Astrocyte (in vitro differentiated cells and primary cell): ENCODE data around the gene WDR43. TPM values are rescaled to one million over a fixed set of nuclear protein-coding genes. Genes with fewer than 3 reads are reported as not detected.

ENCODE experiments used
- DNase-seq: peaks from one replicate; pipeline ENCODE4 v3.0.0-alpha.2; 2010; ENCODE audit warnings: low read depth
- FAIRE-seq: peaks from 2 replicates; lab custom pipeline; 2011; peaks lifted over from hg19 to GRCh38; lab: Jason Lieb, UNC
- H2AFZ ChIP-seq: 2 replicates; pipeline ENCODE4 v1.6.0; 2012; ENCODE audit warnings: low read depth, low read length, inconsistent platforms
- H3K27ac ChIP-seq: 2 replicates; pipeline ENCODE4 v1.5.1; 2011; ENCODE audit warnings: low read depth, low read length, inconsistent platforms
- H3K27me3 ChIP-seq: 2 replicates; pipeline ENCODE4 v1.6.0; 2011; ENCODE audit warnings: low read length, inconsistent platforms; ENCODE audit not compliant: insufficient read depth
- H3K36me3 ChIP-seq: 2 replicates; pipeline ENCODE4 v1.5.1; 2011; ENCODE audit warnings: low read length, inconsistent platforms; ENCODE audit not compliant: insufficient read depth
- H3K4me1 ChIP-seq: 2 replicates; pipeline ENCODE4 v1.5.1; 2011; ENCODE audit warnings: low read length, inconsistent platforms; ENCODE audit not compliant: insufficient read depth
- H3K4me2 ChIP-seq: 2 replicates; pipeline ENCODE4 v1.6.0; 2012; ENCODE audit warnings: low read length, inconsistent platforms
- H3K4me3 ChIP-seq: 2 replicates; pipeline ENCODE4 v1.5.1; 2011; ENCODE audit warnings: low read depth, mild to moderate bottlenecking, low read length, inconsistent platforms; ENCODE audit not compliant: insufficient read depth
- H3K79me2 ChIP-seq: 2 replicates; pipeline ENCODE4 v1.6.0; 2012; ENCODE audit warnings: mild to moderate bottlenecking, low read length, inconsistent platforms; ENCODE audit not compliant: insufficient read depth
- H3K9ac ChIP-seq: 2 replicates; pipeline ENCODE4 v1.6.0; 2012; ENCODE audit warnings: mild to moderate bottlenecking, low read length, inconsistent platforms
- H3K9me3 ChIP-seq: 2 replicates; pipeline ENCODE4 v1.5.1; 2012; ENCODE audit warnings: low read depth, mild to moderate bottlenecking, low read length, inconsistent platforms; ENCODE audit not compliant: insufficient read depth
- H4K20me1 ChIP-seq: 2 replicates; pipeline ENCODE4 v1.6.0; 2012; ENCODE audit warnings: low read length, inconsistent platforms; ENCODE audit not compliant: insufficient read depth
- H3K27ac Mint-ChIP-seq: one replicate; pipeline ENCODE4 v1.8.0; 2021; ENCODE audit warnings: mild to moderate bottlenecking, mixed read lengths; ENCODE audit not compliant: unreplicated experiment
- H3K27me3 Mint-ChIP-seq: one replicate; pipeline ENCODE4 v1.8.0; 2021; ENCODE audit warnings: low read depth, mixed read lengths; ENCODE audit not compliant: unreplicated experiment
- H3K36me3 Mint-ChIP-seq: one replicate; pipeline ENCODE4 v1.8.0; 2021; ENCODE audit warnings: low read depth, mixed read lengths; ENCODE audit not compliant: unreplicated experiment
- H3K4me1 Mint-ChIP-seq: one replicate; pipeline ENCODE4 v1.8.0; 2021; ENCODE audit warnings: low read depth, mixed read lengths; ENCODE audit not compliant: unreplicated experiment
- H3K4me3 Mint-ChIP-seq: one replicate; pipeline ENCODE4 v1.8.0; 2021; ENCODE audit warnings: mild to moderate bottlenecking, moderate library complexity, mixed read lengths; ENCODE audit not compliant: unreplicated experiment
- H3K9me3 Mint-ChIP-seq: one replicate; pipeline ENCODE4 v1.8.0; 2021; ENCODE audit warnings: mild to moderate bottlenecking, mixed read lengths; ENCODE audit not compliant: unreplicated experiment
- CTCF ChIP-seq: IDR thresholded peaks from 2 replicates; pipeline ENCODE4 v1.5.1; 2011; ENCODE audit warnings: low read depth, mild to moderate bottlenecking, inconsistent platforms, low read length, moderate library complexity; ENCODE audit not compliant: insufficient read depth
- EZH2 ChIP-seq: IDR thresholded peaks from 2 replicates; pipeline ENCODE4 v1.6.1; 2012; ENCODE audit warnings: mild to moderate bottlenecking, low read length, inconsistent platforms; ENCODE audit not compliant: insufficient read depth
- total RNA-seq: library from RNA; stranded (reverse); gene quantifications from 2 replicates; pipeline ENCODE4 v1.2.1, GENCODE V29; 2021

The WDR43 gene
- total RNA-seq, 1 donor from 2014 or later: 83.9 TPM

- peak within 1 kb of the TSS; percentile 98 for H3K27ac Mint-ChIP-seq
- FAIRE-seq (no peak), DNase-seq (peak; percentile 88)
- Histone ChIP-seq H3K4me1 (peaks cover 9% of the 10 kb centered on the region), H3K9ac (peak within 1 kb of the TSS; percentile 94), H3K4me3 (peak within 1 kb of the TSS; percentile 95), H2AFZ (peak within 1 kb of the TSS; percentile 89), H3K9me3 (no peaks in the 10 kb centered on the region), H3K36me3 (no peaks in the 10 kb centered on the region), H3K27ac (peak within 1 kb of the TSS; percentile 82), H3K4me2 (peak within 1 kb of the TSS; percentile 87), H3K79me2 (peaks cover 37% of the 10 kb centered on the region), H3K27me3 (no peaks in the 10 kb centered on the region), H4K20me1 (peaks cover 6% of the 10 kb centered on the region)
- TF ChIP-seq CTCF (no peak), EZH2 (no peak)
- peaks cover 8% of the 10 kb centered on the region for H3K4me1 Mint-ChIP-seq
- H3K27me3 Mint-ChIP-seq: peaks cover 12% of the 10 kb centered on the region
- H3K4me3 Mint-ChIP-seq: peak within 1 kb of the TSS; percentile 100
- no peaks in the 10 kb centered on the region for H3K36me3 Mint-ChIP-seq
- H3K9me3 Mint-ChIP-seq: no peaks in the 10 kb centered on the region
Measured at GRCh38 chr2:28870146-28870891, 24.1 kb upstream of the WDR43 start, which contains the start of gene TRMT61B. TRMT61B (minus strand) TSS chr2:28870309; CDS start chr2:28870277, 32 bp downstream.

- Histone ChIP-seq H3K4me3 (no peak overlapping the region), H3K4me2 (no peak overlapping the region), H3K27ac (no peak overlapping the region), H2AFZ (no peak overlapping the region), H3K79me2 (peaks cover 32% of the 10 kb centered on the region), H4K20me1 (peaks cover 6% of the 10 kb centered on the region), H3K36me3 (no peaks in the 10 kb centered on the region), H3K9me3 (no peaks in the 10 kb centered on the region), H3K27me3 (peaks cover 2% of the 10 kb centered on the region), H3K9ac (no peak overlapping the region), H3K4me1 (peaks cover 9% of the 10 kb centered on the region)
- H3K36me3 Mint-ChIP-seq: peaks cover 1% of the 10 kb centered on the region
- peak overlapping the region; percentile 20 for H3K4me3 Mint-ChIP-seq
- H3K9me3 Mint-ChIP-seq: no peaks in the 10 kb centered on the region
- FAIRE-seq (no peak), DNase-seq (no peak)
- H3K27ac Mint-ChIP-seq: no peak overlapping the region
- H3K4me1 Mint-ChIP-seq: peaks cover 8% of the 10 kb centered on the region
- TF ChIP-seq EZH2 (no peak), CTCF (no peak)
- H3K27me3 Mint-ChIP-seq: peaks cover 23% of the 10 kb centered on the region
Measured at GRCh38 chr2:28871620-28872019, 22.8 kb upstream of the WDR43 start.

GRCh38 chr2:28880193-28880592 lies 14.3 kb upstream of the WDR43 start:
- Histone ChIP-seq H3K79me2 (no peaks in the 10 kb centered on the region), H3K4me3 (no peak overlapping the region), H3K27ac (no peak overlapping the region), H3K4me1 (no peaks in the 10 kb centered on the region), H4K20me1 (no peaks in the 10 kb centered on the region), H3K4me2 (no peak overlapping the region), H3K9ac (no peak overlapping the region), H3K9me3 (no peaks in the 10 kb centered on the region), H3K36me3 (no peaks in the 10 kb centered on the region), H3K27me3 (peaks cover 16% of the 10 kb centered on the region), H2AFZ (no peak overlapping the region)
- FAIRE-seq (no peak), DNase-seq (no peak)
- H3K36me3 Mint-ChIP-seq: peaks cover 3% of the 10 kb centered on the region
- no peaks in the 10 kb centered on the region for H3K4me1 Mint-ChIP-seq
- peaks cover 25% of the 10 kb centered on the region for H3K27me3 Mint-ChIP-seq
- no peaks in the 10 kb centered on the region for H3K9me3 Mint-ChIP-seq
- no peak overlapping the region for H3K4me3 Mint-ChIP-seq
- TF ChIP-seq EZH2 (no peak), CTCF (no peak)
- H3K27ac Mint-ChIP-seq: no peak overlapping the region
